HG03469 (cell line): ENCODE results near the gene HMCN2.
"Not testable (repeated sequence)": the region's sequence is repeated elsewhere in the genome, so short reads cannot be mapped to it uniquely, and the experiment has no call there.

Experiments
- ATAC-seq: cut with Tn5 transposase; IDR thresholded peaks from one replicate; pipeline ENCODE4 v1.9.1; 2021; ENCODE audit warnings: mild to moderate bottlenecking, moderate library complexity, moderate number of reproducible peaks; ENCODE audit not compliant: unreplicated experiment

The HMCN2 gene

DNA sequence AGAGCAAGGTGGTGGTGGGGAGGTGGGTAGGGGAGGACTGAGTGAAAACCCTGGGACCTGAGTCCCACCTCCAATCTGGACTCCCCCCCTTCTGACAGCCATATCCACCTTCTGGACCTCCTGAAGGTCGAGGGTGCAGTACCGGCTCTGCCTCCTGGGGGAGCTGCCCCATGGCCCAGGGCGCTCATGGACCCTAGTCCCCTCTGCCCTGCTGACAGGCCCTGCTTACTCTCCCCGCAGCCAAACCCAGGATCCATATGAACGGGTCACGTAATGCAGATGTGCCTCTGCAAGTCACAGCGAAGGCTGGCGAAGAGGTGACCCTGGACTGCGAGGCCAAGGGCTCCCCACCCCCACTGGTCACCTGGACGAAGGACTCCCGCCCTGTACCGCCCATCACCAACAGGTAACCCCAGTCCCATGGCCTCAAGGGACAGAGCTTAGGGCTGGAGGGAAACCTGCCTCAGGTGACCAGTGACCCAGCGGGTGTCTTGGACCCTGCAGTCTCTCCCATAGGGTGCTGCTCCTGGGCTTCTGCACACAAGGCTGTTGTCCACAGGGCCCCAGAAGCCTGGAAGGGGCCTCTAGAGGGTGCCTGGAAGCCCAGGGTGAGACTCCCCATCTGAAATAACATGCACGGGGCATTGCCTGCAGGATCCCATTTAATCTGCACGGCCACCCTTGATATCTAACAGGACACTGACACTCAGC, 61.7 kb downstream of the HMCN2 start:
- ATAC-seq: no peak

DNA sequence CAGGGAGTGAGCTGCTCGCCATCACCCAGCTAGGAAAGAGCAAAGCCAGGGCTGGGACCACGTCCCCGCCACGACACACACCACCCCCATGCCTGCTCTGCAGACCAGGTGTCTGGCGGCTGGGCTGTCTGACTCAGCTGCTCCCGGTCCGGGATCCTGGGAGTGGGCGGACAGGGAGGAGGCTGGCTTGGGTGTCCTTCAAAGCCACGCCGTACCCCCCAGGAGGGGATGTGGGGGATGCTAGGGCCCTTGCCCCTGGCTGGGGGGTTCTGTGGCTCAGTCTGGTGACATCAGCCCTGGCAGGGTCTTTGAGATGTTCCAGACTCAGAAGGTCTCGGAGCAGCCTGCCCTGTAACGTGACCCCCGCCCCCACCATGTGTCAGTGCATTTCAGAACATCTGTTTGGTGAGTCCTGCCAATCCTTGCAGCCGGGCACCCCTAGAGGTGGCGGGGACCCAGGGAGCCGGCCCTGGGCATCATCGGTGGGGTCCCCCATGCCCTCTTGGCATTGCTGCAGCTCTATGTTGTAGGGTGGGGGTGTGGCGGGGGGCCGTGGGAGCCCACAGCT, 62.3 kb downstream of the HMCN2 start:
- ATAC-seq: no peak

- no peak for ATAC-seq
Measured at GRCh38 chr9:130328349-130328801, 62.8 kb downstream of the HMCN2 start.

- no peak for ATAC-seq
Measured at GRCh38 chr9:130329061-130329460, 63.5 kb downstream of the HMCN2 start.

GRCh38 chr9:130330202-130330862, 64.8 kb downstream of the HMCN2 start:
- ATAC-seq: no peak

GRCh38 chr9:130331061-130331460, 65.5 kb downstream of the HMCN2 start:
- no peak for ATAC-seq

GRCh38 chr9:130331573-130331972, 66.0 kb downstream of the HMCN2 start:
- ATAC-seq: no peak

DNA sequence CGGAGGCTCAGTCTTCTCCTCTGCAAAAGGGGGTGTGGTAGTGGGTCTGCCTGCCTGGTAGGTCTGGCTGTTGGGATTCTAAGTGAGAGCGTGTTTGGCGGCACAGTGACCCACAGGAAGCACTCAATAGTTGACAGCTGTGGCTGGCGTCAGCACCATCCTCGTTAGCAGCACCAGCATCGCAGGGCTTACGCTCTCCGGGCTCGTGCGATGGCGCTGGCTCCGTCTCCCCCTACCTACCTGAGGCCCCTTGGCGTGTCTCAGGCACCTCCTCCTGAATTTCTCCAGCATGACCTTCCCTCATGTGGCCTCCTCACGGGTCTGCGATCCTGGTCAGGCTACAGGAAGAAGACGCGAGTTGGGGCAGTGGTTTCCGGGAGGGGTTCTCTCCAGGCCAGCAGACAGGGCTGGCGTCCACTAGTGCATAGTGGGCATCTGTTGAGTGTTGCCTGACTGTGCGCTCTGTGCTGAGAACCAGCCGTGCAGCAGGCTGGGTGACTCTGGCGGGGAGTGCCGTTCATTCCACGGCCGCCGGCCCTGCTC, 66.9 kb downstream of the HMCN2 start:
- ATAC-seq: no peak

DNA sequence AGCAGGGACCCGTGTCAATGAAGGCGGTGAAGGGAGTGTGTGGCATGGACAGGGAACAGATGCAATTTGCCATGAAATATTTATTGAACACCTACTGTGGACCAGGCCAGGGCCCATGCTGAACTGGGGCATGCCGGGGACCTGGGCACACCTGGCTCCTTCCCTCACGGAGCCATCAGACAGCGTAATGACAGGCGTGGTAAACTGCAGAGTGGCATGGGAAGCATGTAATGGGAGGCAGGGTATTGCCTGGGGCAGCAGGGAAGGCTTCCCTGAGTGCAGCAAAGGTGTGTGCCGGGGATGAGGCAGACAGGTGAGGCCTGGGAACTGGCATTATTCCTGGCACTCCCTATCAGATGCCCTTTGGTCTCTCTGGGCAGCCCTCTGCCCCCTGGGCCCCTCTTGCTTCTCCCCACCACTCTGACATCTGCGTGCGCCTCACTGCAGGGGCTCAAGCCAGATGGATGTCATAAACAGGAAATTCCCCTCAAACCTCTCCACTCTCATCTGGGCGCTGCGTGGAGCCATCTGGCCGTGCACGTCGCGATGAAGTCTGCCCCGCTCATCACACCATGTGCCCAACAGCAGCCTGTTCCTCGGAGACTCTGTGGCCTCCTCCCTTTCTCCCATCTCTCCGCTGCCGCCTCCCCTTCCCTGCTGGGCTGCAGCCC, 67.6 kb downstream of the HMCN2 start:
- ATAC-seq: no peak

DNA sequence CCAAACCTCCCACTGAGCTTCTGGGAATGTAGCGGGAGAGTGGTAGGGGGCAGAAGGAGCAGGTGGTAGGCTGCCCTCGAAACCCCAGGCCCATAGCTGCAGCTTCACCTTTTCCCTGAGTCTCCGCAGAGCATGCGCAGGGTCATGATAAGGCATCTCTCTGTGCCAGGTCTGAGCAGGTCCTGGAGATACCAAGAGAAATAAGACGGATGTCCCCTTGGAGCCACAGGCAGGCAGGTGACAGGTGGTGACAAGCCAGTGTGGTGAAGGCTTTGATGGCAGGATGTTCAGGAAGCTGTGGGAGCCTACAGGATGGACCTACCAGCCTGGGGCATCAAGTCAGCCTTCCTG, 68.1 kb downstream of the HMCN2 start:
- ATAC-seq: no peak

DNA sequence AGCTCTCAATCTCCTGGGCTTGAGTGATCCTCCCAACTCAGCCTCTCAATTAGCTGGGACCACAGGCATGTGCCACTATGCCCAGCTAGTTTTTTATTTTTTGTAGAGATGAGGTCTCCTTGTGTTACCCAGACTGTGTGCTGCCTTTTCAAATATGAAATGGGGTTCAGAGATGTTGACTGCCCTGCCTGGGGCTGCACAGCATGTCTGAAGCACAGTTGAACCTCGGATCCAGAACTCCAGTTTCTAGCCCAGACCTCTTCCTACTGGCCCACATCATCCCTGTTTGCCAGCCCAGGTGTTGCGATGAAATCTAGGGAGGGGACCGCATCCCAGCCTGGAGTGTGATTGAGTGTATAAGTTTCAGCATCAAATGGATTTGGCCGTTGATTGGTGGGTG, 69.4 kb downstream of the HMCN2 start:
- no peak for ATAC-seq

DNA sequence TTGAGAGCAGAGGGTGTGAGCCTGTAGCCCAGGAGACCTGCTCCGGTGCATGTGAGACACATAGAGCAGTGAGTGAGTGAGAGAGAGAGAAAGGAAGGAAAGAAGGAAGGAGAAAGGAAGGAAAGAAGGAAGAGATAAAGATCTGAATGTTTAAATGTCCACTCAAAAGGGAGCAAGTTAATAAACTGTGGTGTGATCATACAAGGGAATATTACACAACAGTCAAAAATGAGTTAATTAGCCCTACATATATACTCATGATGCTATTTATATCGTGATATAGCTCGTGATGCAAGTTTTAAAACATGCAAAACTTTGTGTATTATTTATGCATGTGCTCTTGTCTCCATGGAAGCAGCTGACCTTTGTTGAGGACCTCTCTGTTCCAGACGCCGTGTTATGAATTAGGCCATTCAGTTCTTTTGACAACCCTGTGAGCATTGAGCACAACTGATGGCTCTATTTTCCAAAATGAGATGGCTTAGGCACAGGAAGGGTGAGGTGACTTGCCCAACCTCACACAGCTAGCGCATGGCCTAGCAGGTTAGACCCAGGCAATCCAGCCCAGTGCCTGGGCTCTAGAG, 70.6 kb downstream of the HMCN2 start:
- ATAC-seq: no peak

GRCh38 chr9:130336885-130337284, 71.3 kb downstream of the HMCN2 start:
- ATAC-seq: no peak

GRCh38 chr9:130337318-130337717, 71.8 kb downstream of the HMCN2 start:
- ATAC-seq: no peak

- ATAC-seq: no peak
Measured at GRCh38 chr9:130337784-130338380, 72.3 kb downstream of the HMCN2 start.

DNA sequence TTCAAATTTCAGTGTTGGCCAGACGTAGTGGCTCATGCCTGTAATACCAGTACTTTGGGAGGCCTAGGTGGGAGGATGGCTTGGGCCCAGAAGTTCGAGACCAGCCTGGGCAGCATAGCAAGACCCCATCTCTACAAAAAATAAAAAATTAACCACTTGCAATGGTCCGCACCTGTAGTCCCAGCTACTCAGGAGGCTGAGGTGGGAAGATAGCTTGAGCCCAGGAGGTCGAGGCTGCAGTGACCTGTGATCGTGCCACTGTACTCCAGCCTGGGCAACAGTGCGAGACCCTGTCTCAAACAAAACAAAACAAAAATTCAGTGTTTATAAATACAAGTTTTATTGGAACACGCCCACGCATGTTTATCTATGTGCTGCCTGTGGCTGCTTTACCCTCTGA, 73.3 kb downstream of the HMCN2 start:
- not testable (repeated sequence) for ATAC-seq

DNA sequence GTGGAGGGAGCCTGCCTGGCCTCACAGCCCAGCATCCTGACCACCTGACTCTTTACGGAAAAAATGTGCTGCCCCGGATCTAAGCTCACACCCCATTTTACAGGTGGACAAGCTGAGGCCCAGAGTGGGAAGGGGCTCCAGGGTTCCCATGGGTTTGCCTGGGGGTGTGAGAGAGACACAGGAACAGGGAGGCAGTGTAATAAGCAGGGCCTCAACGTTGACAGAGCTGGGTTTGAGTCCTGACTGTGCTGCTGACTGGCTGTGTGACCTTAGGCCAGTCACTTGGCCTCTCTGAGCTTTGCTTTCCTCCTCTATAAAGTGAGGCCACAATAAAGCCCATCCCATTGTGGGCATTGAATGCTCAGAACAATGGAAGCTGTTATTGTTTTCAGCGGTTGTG, 73.7 kb downstream of the HMCN2 start:
- ATAC-seq: no peak

- no peak for ATAC-seq
Measured at GRCh38 chr9:130340011-130340410, 74.5 kb downstream of the HMCN2 start.

- not testable (repeated sequence) for ATAC-seq
Measured at GRCh38 chr9:130340557-130340956, 75.0 kb downstream of the HMCN2 start.

- ATAC-seq: no peak
Measured at GRCh38 chr9:130341128-130341527, 75.6 kb downstream of the HMCN2 start.
